ENCODE results near the gene PJA2.

DNA sequence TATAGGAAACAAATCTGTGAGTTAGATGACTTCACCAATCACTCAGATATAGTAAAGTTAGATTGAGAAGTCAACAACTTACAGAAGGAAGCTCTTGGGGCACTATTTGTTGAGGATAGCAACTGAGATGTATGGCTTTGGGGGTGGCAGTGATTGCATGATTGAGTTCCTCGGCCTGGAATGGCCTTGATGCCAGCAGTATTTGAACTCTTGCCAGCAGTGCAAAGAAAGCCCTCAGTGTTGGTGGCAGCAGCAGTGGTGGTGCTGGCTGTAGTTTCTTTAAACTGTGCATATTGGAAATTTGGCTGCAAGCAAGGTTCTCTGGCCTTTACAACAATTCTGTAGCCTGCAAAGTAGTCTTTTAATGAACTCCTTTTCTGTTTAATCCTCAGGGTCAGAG lies 41.4 kb upstream of the PJA2 start:
- TF ChIP-seq, protein P1, sequence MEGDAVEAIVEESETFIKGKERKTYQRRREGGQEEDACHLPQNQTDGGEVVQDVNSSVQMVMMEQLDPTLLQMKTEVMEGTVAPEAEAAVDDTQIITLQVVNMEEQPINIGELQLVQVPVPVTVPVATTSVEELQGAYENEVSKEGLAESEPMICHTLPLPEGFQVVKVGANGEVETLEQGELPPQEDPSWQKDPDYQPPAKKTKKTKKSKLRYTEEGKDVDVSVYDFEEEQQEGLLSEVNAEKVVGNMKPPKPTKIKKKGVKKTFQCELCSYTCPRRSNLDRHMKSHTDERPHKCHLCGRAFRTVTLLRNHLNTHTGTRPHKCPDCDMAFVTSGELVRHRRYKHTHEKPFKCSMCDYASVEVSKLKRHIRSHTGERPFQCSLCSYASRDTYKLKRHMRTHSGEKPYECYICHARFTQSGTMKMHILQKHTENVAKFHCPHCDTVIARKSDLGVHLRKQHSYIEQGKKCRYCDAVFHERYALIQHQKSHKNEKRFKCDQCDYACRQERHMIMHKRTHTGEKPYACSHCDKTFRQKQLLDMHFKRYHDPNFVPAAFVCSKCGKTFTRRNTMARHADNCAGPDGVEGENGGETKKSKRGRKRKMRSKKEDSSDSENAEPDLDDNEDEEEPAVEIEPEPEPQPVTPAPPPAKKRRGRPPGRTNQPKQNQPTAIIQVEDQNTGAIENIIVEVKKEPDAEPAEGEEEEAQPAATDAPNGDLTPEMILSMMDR (conservative IDR thresholded peaks at IDR 0.05 in 1 of 2, IDR thresholded peaks at IDR 0.05 in 1 of 2; ENCODE audit: extremely low read depth in 1 of 2, insufficient read depth in 1 of 2, low read depth in 1 of 2, low read length in 2 of 2), result no peak
- no peak for TF ChIP-seq EZH2 (IDR thresholded peaks at IDR 0.05; ENCODE audit: borderline replicate concordance, low read length)

Data from mammary epithelial cell (primary cell).